T-helper 9 cell (primary cell): ENCODE measurements around the gene SPNS3.

Experiments used
- DNase-seq: peaks from one replicate; pipeline ENCODE4 v3.0.0-alpha.2; 2020

The SPNS3 gene

GRCh38 chr17:4427505-4427904 lies 6.2 kb upstream of the SPNS3 start:
- no peak for DNase-seq

DNA sequence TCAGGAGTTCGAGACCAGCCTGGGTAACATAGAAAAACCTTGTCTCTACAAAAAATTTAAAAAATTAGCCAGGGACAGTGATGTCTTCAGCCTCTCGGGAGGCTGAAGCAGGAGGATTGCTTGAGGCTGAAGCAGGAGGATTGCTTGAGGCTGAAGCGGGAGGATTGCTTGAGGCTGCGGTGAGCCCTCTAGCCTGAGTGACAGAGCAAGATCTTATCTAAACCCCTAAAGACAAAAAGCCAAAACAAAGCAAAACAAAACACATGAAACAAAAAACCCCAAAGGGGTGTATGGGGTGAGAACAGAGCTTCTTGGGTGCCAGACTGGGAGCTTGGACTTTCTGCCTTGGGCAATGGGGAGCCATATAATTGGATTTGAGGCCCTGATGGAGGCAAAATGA lies 2.6 kb downstream of the SPNS3 start:
- no peak for DNase-seq

DNA sequence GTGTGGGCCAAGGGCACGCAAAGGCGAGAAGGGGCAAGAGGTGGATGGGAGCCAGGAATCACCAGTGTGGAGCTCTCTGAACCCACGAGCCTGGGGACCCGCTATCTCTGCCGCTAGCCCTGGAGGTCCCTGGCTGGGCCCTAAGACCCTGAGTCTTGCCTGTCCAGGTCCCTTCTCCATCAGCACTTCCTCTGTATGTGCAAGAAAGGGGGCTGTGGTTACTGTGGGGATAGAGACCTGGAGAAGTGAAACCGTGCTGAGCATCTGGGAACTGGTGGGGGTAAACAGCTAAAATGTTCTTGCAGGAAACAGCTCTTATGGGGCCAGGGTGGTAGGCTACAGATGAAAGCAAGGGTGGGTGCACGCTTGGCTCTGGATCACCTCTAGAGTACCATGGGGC lies 3.1 kb downstream of the SPNS3 start:
- no peak for DNase-seq

- no peak for DNase-seq
Measured at GRCh38 chr17:4438162-4438944, 4.6 kb downstream of the SPNS3 start.

DNA sequence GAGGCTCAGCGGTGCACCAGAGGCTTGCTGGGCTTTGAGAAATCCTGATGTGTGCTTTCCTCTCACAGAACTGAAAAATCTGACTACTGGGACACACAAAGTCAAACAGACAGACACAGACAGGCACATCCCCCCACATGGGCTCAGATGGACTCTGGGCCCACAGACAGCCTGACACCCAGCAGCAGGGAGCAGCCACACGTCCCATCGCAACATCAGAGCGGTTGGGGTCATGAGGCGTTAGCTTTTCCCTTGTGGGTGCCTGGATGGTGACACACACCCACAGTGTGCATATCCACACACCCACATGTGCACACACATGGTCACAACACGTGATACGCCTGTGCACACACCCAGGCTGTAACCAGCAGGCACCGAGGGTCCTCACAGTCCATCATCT lies 6.3 kb downstream of the SPNS3 start:
- no peak for DNase-seq

DNA sequence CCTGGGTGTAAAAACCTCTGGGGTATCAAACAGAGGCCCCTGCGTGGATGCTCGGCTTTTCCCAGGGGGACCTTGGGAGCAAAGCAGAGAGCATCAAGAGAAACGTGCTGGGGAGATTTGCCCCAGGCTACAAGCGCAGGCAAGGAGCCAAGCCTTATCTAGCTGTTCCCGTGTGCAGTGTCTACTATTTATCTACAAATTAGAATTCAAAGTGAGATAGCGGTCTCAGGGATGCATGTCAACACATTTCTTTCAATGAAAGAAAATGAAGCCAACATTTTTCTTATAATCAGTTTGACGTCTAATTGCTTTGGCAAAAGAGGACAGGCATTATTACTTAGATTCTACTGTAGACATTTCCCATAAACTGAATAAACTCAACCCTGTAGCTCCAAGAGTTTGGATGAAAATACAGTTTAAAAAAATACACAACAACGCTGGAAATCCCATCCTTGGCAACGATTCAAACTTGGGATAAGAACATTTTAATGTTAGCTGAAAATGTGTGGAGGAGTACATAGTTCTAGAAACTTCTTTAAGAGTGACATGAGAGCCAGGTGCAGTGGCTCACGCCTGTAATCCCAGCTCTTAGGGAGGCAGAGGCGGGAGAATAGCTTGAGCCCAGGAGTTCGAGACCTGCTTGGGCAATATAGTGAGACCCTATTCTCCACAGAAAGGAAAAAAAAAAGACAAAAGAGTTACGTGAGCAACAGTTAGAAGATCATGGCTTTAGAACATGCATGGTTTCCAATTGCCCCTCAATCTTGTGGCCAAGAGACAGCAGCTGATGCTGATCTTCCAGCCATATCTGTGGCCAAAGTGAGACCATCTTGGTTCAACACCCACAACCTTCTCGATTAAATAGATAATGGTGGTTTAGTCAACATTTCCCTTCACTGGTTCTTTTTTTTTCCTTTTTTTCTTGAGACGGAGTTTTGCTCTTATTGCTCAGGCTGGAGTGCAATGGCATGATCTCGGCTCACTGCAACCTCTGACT lies 7.2 kb downstream of the SPNS3 start:
- no peak for DNase-seq

DNA sequence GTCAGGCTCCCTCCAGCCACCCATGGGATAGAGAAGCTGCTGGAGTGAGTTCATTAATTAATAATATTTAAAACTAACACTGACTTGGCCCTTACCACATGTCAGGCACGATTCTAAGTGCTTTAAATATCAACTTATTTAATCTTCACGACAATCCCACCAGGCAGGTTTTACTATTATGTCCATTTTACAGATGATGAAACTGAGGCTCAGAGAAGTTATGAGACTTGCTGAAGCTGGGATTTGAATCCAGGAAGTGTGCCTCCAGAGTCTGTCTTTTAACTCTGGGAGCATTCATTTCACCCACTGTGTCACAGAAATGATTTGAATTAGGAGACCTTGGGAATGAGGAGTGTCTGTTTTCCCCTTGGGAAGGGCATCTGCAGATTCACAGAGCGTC lies 8.8 kb downstream of the SPNS3 start:
- DNase-seq, result no peak

GRCh38 chr17:4443476-4443875 lies 9.7 kb downstream of the SPNS3 start:
- DNase-seq, result no peak

DNA sequence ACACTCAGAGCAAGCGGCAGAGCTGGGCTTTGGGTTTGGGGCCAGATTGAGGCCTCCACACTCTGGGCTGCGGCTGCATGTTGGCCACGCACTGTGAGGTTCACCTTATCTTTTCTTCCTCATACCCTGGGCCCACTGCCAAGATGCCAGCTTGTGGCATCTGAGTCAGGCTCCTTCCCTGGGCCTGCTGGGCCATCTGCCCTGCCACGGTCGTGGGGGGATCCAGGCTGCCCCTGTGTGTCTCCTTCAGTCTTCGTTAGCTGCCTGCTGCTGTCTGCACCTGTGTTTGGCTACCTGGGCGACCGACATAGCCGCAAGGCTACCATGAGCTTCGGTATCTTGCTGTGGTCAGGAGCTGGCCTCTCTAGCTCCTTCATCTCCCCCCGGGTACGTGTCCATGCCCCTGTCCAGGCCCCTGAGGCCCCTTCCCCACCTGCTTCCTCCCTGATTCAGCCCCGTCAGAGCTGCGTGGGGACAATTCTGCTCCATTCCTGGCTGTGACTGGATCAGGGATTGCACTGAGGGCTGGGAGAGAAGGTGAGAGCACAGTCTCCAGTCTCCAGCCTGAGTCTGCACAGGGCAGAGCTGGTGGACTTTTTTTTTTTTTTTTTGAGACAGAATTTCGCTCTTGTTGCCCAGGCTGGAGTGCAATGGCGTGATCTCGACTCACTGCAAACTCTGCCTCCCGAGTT lies 11.2 kb downstream of the SPNS3 start:
- no peak for DNase-seq

- DNase-seq, result no peak
Measured at GRCh38 chr17:4445731-4446130, 12.0 kb downstream of the SPNS3 start.

DNA sequence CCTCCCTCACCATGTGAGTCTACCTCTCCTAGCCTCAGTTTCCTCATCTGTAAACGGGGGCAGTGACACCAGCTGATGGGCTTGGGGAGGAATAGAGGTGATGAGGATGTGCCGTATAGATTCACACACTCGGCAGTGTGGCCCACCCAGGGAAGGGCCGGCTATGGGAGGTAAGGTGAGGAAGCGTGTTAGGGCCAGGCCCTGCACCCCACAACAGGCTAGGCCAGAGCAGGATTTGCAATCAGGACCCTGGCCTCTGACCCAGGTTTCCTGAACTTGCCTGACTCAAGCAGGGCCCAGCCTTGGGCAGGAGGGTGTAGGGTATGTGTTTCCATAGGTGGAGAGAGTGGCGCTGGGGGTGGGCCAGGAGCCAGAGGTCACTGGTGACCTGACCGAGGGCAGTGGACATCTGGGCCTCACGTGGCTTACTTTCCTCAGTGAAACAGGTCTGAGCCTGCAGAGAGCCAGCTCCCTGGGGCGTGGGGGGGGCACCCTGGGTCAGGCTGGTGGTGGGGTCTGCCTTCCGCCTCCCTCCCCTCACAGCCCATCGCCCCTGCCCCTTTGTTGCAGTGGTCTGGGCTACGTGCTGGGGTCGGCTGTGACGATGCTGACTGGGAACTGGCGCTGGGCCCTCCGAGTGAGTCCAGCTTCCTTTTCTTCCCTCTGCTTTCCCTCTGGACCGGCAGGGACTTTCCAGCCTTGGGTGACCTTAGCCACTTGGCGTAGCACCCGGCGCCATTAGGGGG lies 12.8 kb downstream of the SPNS3 start:
- no peak for DNase-seq

- DNase-seq, result no peak
Measured at GRCh38 chr17:4448197-4448980, 14.6 kb downstream of the SPNS3 start.

DNA sequence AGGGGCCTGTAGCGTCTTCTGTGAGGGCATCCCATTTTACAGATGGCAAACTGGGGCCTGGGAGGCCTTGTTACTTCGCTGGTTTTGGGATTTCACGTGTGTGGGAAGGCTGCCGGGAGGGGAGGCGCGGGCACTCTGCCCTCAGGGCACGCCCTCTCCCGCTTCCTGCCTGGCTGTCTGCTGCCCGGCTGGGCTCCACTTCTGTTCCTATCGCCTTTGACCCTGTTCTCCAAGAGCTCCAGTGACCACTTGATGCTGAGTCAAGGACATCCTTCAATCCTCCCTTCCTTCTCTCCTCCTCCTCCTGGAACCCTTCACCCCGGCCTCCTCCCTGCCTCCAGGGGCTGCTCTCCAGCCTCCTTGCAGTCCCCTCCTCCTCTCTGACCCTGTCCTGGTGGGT lies 16.0 kb downstream of the SPNS3 start:
- DNase-seq, result no peak

- DNase-seq, result no peak
Measured at GRCh38 chr17:4450710-4451316, 17.1 kb downstream of the SPNS3 start.

GRCh38 chr17:4453812-4454591 lies 20.3 kb downstream of the SPNS3 start:
- no peak for DNase-seq

GRCh38 chr17:4460661-4461060 lies 26.9 kb downstream of the SPNS3 start:
- no peak for DNase-seq

GRCh38 chr17:4463818-4464476 lies 30.2 kb downstream of the SPNS3 start:
- DNase-seq, result no peak

DNA sequence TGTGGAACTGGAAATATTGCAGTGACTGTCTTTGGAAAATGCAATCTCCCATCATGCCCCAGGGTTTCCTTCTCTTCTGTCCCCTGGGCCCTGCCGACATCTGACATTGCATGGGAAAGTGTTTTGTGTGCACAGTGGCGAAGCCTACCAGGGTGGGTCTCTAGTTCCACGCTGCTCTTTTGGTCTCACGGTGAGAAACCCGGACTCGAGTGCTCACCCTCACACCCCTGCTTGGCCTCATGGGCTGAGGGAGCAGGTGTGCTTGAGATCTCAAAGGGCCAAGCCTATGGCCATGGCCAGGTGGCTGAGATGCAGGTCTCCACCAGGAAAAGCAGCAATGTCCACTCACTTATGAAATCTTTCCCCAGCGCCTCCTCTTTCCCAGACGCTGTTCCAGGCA lies 32.0 kb downstream of the SPNS3 start:
- DNase-seq, result no peak

- no peak for DNase-seq
Measured at GRCh38 chr17:4467287-4467686, 33.5 kb downstream of the SPNS3 start.

- no peak for DNase-seq
Measured at GRCh38 chr17:4469552-4469951, 35.8 kb downstream of the SPNS3 start.
